Stomach (tissue), 9 donors: ENCODE data around the gene SET. TPM values are rescaled to one million over a fixed set of nuclear protein-coding genes. Genes with fewer than 3 reads are reported as not detected.

Source experiments
- DNase-seq, 2 donors: peaks; one replicate each; pipeline versions ENCODE4 v3.0.0 to v3.0.0-alpha.2; 2013 to 2019
- H3K27ac ChIP-seq, 5 donors: fragments of 200-600 bp in 4 of 5; sonication (generic) in 4 of 5; one replicate each; pipeline ENCODE4 v1.5.1; 2013 to 2019; ENCODE audit warnings: mild to moderate bottlenecking in 1 of 5, moderate library complexity in 1 of 5
- H3K27me3 ChIP-seq, 3 donors: fragments of 200-600 bp; sonication (generic); one replicate each; pipeline ENCODE4 v1.5.1; 2017 to 2019; ENCODE audit warnings: mixed run types in 1 of 3
- H3K36me3 ChIP-seq, 4 donors: fragments of 200-600 bp; sonication (generic); 1 replicate in 3 of 4; 2 replicates in 1 of 4; pipeline ENCODE4 v1.5.1; 2016 to 2019
- H3K4me1 ChIP-seq, 4 donors: fragments of 200-600 bp; sonication (generic); one replicate each; pipeline ENCODE4 v1.5.1; 2016 to 2019
- H3K4me3 ChIP-seq, 4 donors: fragments of 200-600 bp; sonication (generic) in 3 of 4; one replicate each; pipeline ENCODE4 v1.5.1; 2016 to 2019; ENCODE audit warnings: mild to moderate bottlenecking in 1 of 4
- H3K9me3 ChIP-seq, 4 donors: fragments of 200-600 bp; sonication (generic); one replicate each; pipeline ENCODE4 v1.5.1; 2016 to 2019
- EP300 ChIP-seq: sonication (generic); formaldehyde crosslinking; IDR thresholded peaks from one replicate; pipeline ENCODE4 v1.6.1; 2017; ENCODE audit warnings: antibody characterized with exemption
- POLR2A ChIP-seq, 4 donors: fragments of 450-650 bp; IDR thresholded peaks; one replicate each; pipeline ENCODE4 v1.6.1; 2016; ENCODE audit warnings: antibody characterized with exemption in 4 of 4, control low read depth in 2 of 4, mild to moderate bottlenecking in 1 of 4, moderate library complexity in 1 of 4
- POLR2AphosphoS5 ChIP-seq, 3 donors: sonication (generic); formaldehyde crosslinking; IDR thresholded peaks; one replicate each; pipeline ENCODE4 v1.6.1; 2016; ENCODE audit warnings: antibody characterized with exemption in 3 of 3
- WGBS, 5 donors: extraction: QIAGEN DNeasy Blood & Tissue Kit in 3 of 5; methylation state at CpG; one replicate each; pipeline versions ENCODE4 v1.1.5 to v1.1.7; 2013 to 2018; 5-methylcytosine and 5-hydroxymethylcytosine counted together
- intact Hi-C: fragments of 100-400 bp; cut with DNase I; formaldehyde crosslinking; loops from one replicate; pipeline ENCODE4 v1.15.1; 2023; ENCODE audit warnings: low total_unique reads
- polyA plus RNA-seq, 3 donors: library from polyadenylated mRNA; stranded (reverse); fragments of 200-250 nt; gene quantifications; one replicate each; pipeline ENCODE4 v1.2.3, GENCODE V29; 2013
- total RNA-seq, 5 donors: library from RNA; depleted of rRNA; stranded (reverse); fragments of >200 nt; gene quantifications; one replicate each; pipeline versions ENCODE4 v1.1.0 to v1.2.3, GENCODE V29; 2014 to 2016
- TF ChIP-seq, protein P1 (sequence below), 7 experiments: fragments of 450-650 bp in 4 of 7; fragments of 200-600 bp in 3 of 7; sonication (generic) in 3 of 7; IDR thresholded peaks; one replicate each; pipeline ENCODE4 v1.5.1; 2016 to 2019; ENCODE audit warnings: antibody characterized with exemption in 7 of 7, control low read depth in 2 of 7, mild to moderate bottlenecking in 1 of 7
- donor health status: healthy with polysubstance abuse.
- donor health status: Bipolar disorder and iron deficiency.
- donor health status: healthy.

SET gene
- total and polyA plus RNA-seq, 8 donors, result 49.0 to 489 (median 117) TPM

DNA sequence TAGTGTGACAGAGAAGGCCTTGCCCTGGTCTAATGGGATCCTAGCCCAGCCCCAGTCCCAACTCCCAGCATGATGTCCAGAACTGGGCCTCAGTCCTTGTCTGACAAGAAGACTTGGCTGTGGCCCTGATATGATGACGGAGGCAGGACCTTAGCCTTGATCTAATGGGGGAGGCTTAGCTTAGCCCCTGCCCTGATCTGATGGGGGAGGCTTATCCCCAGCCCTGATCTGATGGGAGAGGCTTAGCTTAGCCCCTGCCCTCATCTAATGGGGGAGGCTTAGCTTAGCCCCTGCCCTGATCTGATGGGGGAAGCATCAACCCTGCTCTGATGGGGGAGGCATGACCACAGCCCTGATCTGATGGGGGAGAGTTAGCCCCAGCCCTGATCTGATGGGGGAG, 17.0 kb downstream of the SET start:
- peaks cover 0 to 11% (median 2%) of the 10 kb centered on the region in 4 donors for H3K36me3 ChIP-seq
- intact Hi-C loops, result no loop called here
- H3K4me1 ChIP-seq, result peaks cover 12 to 19% (median 16%) of the 10 kb centered on the region in 4 donors
- H3K27ac ChIP-seq, result no peak overlapping the region
- no peaks in the 10 kb centered on the region for H3K9me3 ChIP-seq
- no peak for DNase-seq
- TF ChIP-seq, protein P1, sequence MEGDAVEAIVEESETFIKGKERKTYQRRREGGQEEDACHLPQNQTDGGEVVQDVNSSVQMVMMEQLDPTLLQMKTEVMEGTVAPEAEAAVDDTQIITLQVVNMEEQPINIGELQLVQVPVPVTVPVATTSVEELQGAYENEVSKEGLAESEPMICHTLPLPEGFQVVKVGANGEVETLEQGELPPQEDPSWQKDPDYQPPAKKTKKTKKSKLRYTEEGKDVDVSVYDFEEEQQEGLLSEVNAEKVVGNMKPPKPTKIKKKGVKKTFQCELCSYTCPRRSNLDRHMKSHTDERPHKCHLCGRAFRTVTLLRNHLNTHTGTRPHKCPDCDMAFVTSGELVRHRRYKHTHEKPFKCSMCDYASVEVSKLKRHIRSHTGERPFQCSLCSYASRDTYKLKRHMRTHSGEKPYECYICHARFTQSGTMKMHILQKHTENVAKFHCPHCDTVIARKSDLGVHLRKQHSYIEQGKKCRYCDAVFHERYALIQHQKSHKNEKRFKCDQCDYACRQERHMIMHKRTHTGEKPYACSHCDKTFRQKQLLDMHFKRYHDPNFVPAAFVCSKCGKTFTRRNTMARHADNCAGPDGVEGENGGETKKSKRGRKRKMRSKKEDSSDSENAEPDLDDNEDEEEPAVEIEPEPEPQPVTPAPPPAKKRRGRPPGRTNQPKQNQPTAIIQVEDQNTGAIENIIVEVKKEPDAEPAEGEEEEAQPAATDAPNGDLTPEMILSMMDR (IDR thresholded peaks at IDR 0.05), result no peak
- no peak for TF ChIP-seq EP300
- TF ChIP-seq POLR2AphosphoS5 (IDR thresholded peaks at IDR 0.05), result no peak
- no peak for TF ChIP-seq POLR2A (IDR thresholded peaks at IDR 0.05)
- no peaks in the 10 kb centered on the region for H3K27me3 ChIP-seq
- 88 to 100% (median 95%) methylated on average over 1 of the region's 1 CpG for WGBS, 5 donors
- no peak overlapping the region for H3K4me3 ChIP-seq

DNA sequence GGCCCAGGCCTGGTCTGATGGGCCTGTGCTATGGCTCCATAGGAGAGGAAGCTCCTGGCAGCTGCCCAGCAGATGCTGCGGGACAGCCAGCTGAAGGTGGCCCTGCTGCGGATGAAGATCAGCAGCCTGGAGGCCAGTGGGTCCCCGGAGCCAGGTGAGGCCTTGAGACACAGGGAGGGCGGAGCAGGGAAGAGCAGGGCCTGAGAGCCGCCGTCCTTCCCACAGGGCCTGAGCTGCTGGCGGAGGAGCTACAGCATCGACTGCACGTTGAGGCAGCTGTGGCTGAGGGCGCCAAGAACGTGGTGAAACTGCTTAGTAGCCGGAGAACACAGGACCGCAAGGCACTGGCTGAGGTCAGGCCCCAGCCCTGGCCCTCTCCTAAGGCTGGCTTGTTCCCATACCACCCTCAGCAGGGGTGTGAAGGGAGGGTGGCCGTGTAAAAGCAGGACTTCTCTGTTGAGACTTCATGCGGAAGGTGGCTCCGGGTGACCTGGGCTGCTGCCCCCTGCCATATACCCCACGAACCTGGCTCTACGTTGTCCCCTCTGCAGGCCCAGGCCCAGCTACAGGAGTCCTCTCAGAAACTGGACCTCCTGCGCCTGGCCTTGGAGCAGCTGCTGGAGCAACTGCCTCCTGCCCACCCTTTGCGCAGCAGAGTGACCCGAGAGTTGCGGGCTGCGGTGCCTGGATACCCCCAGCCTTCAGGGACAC, 17.8 kb downstream of the SET start:
- H3K9me3 ChIP-seq, result no peaks in the 10 kb centered on the region
- H3K27me3 ChIP-seq, result no peaks in the 10 kb centered on the region
- DNase-seq, result no peak
- WGBS, 5 donors, result 80 to 91% (median 83%) methylated on average over 20 to 23 of the region's 23 CpGs
- TF ChIP-seq POLR2AphosphoS5 (IDR thresholded peaks at IDR 0.05), result no peak
- TF ChIP-seq, protein P1 (IDR thresholded peaks at IDR 0.05), result no peak
- TF ChIP-seq EP300, result no peak
- no peak for TF ChIP-seq POLR2A (IDR thresholded peaks at IDR 0.05)
- peaks cover 0 to 11% (median 2%) of the 10 kb centered on the region in 4 donors for H3K36me3 ChIP-seq
- H3K4me3 ChIP-seq, result no peak overlapping the region
- intact Hi-C loops, result no loop called here
- H3K27ac ChIP-seq, result no peak overlapping the region
- peaks cover 12 to 19% (median 16%) of the 10 kb centered on the region in 4 donors for H3K4me1 ChIP-seq

DNA sequence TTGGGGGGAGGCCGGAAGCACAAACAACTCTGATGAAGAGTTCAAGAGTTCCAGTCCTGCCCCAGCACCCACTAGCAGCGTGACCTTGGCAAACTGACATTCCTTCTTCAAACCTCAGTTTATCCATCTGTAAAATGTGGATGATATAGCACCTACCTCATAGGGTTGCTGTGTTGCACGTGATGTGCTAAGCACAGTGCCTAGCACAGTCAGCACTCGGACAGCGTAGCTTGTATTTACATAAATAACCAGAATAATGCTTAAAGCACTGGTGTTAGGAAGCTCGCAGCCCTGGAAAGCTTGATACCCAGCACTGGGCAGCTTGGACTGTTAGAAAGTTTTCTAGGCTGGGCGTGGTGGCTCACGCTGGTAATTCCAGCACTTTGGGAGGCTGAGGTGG, 18.4 kb downstream of the SET start:
- DNase-seq, result no peak
- WGBS, 5 donors, result 93 to 98% (median 95%) methylated on average over 8 of the region's 8 CpGs
- TF ChIP-seq EP300 (no peak), POLR2A (IDR thresholded peaks at IDR 0.05) (no peak), POLR2AphosphoS5 (IDR thresholded peaks at IDR 0.05) (no peak)
- TF ChIP-seq, protein P1 (IDR thresholded peaks at IDR 0.05), result no peak
- no peaks in the 10 kb centered on the region for H3K9me3 ChIP-seq
- H3K27me3 ChIP-seq, result no peaks in the 10 kb centered on the region
- intact Hi-C loops, result no loop called here
- no peak overlapping the region for H3K27ac ChIP-seq
- H3K36me3 ChIP-seq, result peaks cover 0 to 13% (median 2%) of the 10 kb centered on the region in 4 donors
- no peak overlapping the region for H3K4me3 ChIP-seq
- H3K4me1 ChIP-seq, result peaks cover 12 to 17% (median 14%) of the 10 kb centered on the region in 4 donors

DNA sequence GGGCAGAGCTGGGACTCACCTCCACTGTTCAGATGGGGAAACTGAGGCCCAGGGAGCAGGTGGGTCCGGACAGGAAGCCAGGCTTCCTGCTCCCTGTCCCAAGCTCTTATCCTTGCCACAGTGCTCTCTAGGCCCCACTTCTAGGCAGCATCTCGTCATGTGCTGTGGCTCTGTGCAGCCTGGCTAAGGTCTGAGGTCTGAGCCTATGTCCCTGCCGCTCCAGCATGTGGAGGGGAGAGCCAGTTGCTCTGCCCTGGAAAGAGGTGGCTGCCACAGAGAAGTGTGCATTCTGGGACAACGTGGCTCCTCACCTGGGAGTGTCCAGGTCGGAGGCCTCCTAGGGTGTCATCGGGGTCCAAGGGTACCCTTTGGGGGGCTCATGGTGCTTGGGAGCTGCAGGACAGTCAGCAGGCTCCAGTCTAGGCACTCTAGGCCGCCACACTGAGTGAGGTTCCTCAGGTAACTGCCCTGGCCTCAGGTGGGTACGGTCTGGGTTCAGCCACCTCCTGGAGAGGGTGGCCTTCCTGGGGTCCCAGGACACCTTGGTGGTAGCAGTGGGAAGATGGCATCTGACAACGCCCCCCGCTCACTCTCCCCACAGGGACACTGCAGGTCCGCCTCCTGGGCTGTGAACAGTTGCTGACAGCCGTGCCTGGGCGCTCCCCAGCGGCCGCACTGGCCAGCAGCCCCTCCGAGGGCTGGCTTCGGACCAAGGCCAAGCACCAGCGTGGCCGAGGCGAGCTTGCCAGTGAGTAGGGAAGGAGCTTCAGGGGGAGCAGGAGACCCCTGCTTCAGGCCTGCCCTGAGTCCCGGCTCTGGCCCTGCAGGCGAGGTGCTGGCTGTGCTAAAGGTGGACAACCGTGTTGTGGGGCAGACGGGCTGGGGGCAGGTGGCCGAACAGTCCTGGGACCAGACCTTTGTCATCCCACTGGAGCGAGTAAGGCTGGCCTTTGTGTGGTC, 23.7 kb downstream of the SET start:
- no peaks in the 10 kb centered on the region for H3K27me3 ChIP-seq
- intact Hi-C loops, result no loop called here
- DNase-seq, result no peak
- TF ChIP-seq EP300 (no peak), POLR2AphosphoS5 (IDR thresholded peaks at IDR 0.05) (no peak), POLR2A (IDR thresholded peaks at IDR 0.05) (no peak)
- TF ChIP-seq, protein P1 (IDR thresholded peaks at IDR 0.05), result no peak
- H3K9me3 ChIP-seq, result no peaks in the 10 kb centered on the region
- H3K4me1 ChIP-seq, result no peaks in the 10 kb centered on the region
- H3K27ac ChIP-seq, result no peak overlapping the region
- H3K36me3 ChIP-seq, result peaks cover 0 to 28% (median 17%) of the 10 kb centered on the region in 4 donors
- WGBS, 5 donors, result 93 to 95% (median 94%) methylated on average over 12 to 26 of the region's 26 CpGs
- no peak overlapping the region for H3K4me3 ChIP-seq
